Aorta (tissue), 5 donors: ENCODE measurements around the gene RETREG1. TPM values are rescaled to one million over a fixed set of nuclear protein-coding genes. Genes with fewer than 3 reads are reported as not detected.
"Not testable (repeated sequence)": the region's sequence is repeated elsewhere in the genome, so short reads cannot be mapped to it uniquely, and the experiment has no call there.

Source experiments
- ATAC-seq: fragments of 200-7000 bp; cut with Tn5 transposase; one replicate; pipeline ENCODE4 v1.9.1; 2022; ENCODE audit warnings: moderate library complexity; ENCODE audit not compliant: low FRiP score
- DNase-seq, 2 donors: peaks; one replicate each; pipeline ENCODE4 v3.0.0-alpha.2; 2020
- H3K27ac ChIP-seq, 2 donors: one replicate each; pipeline ENCODE4 v1.5.1; 2013; ENCODE audit warnings: low read length in 2 of 2, mild to moderate bottlenecking in 2 of 2, moderate library complexity in 2 of 2, control low read depth in 1 of 2, inconsistent platforms in 1 of 2, low read depth in 1 of 2
- H3K27me3 ChIP-seq, 2 donors: one replicate each; pipeline ENCODE4 v1.6.1; 2013; ENCODE audit warnings: control low read depth in 1 of 2, low read length in 1 of 2, mild to moderate bottlenecking in 1 of 2, moderate library complexity in 1 of 2; ENCODE audit not compliant: insufficient read depth in 2 of 2, control insufficient read depth in 1 of 2
- H3K36me3 ChIP-seq, 2 donors: one replicate each; pipeline ENCODE4 v1.6.1; 2013; ENCODE audit warnings: control low read depth in 1 of 2, low read length in 1 of 2, mild to moderate bottlenecking in 1 of 2; ENCODE audit not compliant: insufficient read depth in 2 of 2, control insufficient read depth in 1 of 2
- H3K4me1 ChIP-seq, 2 donors: one replicate each; pipeline ENCODE4 v1.6.1; 2013; ENCODE audit warnings: low read length in 2 of 2, control low read depth in 1 of 2, mild to moderate bottlenecking in 1 of 2, moderate library complexity in 1 of 2; ENCODE audit not compliant: insufficient read depth in 2 of 2, control insufficient read depth in 1 of 2
- H3K4me3 ChIP-seq, 2 donors: one replicate each; pipeline ENCODE4 v1.5.1; 2013; ENCODE audit warnings: low read length in 2 of 2, control low read depth in 1 of 2, mild to moderate bottlenecking in 1 of 2
- H3K9me3 ChIP-seq: one replicate; pipeline ENCODE4 v1.6.1; 2013; ENCODE audit warnings: mild to moderate bottlenecking, low read length; ENCODE audit not compliant: control insufficient read depth
- WGBS, 2 donors: extraction: QIAGEN DNeasy Blood & Tissue Kit; methylation state at CpG; one replicate each; pipeline ENCODE4 v1.1.7; 2013; 5-methylcytosine and 5-hydroxymethylcytosine counted together
- intact Hi-C, 2 donors: fragments of 100-400 bp; cut with DNase I; formaldehyde crosslinking; loops; one replicate each; pipeline versions ENCODE4 v1.14.2 to v1.15.0; 2022
- polyA plus RNA-seq, 2 donors: library from polyadenylated mRNA; stranded (reverse); fragments of 200-250 nt; gene quantifications; one replicate each; pipeline ENCODE4 v1.2.3, GENCODE V29; 2013
- total RNA-seq, 2 donors: library from RNA; stranded (reverse); fragmentation: NEBNext Ultra II Directional; extraction: Animal tissue kit (Norgen Biotek cat#: 25700); gene quantifications; one replicate each; pipeline ENCODE4 v1.2.1, GENCODE V29; 2021
- donor health status: healthy with polysubstance abuse.
- donor health status: Bipolar disorder and iron deficiency.
- donor health status: DM: no; HTN: no; CAD: no.
- donor health status: DM: no; HTN: no; CAD: no.
- donor health status: DM: yes; HTN: yes; CAD: no.

Gene RETREG1
- total and polyA plus RNA-seq, 4 donors, result 0.56 to 9.7 (median 4.1) TPM

GRCh38 chr5:16453609-16454008 lies 163.2 kb downstream of the RETREG1 start:
- peaks cover 13 to 14% of the 10 kb centered on the region in 2 donors for H3K36me3 ChIP-seq

GRCh38 chr5:16450163-16450562 lies 166.6 kb downstream of the RETREG1 start:
- 81 to 87% methylated on average over 2 of the region's 2 CpGs for WGBS, 2 donors
- DNase-seq (no peak), ATAC-seq (no peak)
- H3K4me3 ChIP-seq, result no peak overlapping the region
- peaks cover 8 to 14% of the 10 kb centered on the region in 2 donors for H3K36me3 ChIP-seq
- no peaks in the 10 kb centered on the region for H3K27me3 ChIP-seq
- no peaks in the 10 kb centered on the region for H3K4me1 ChIP-seq
- intact Hi-C loops, result loop anchor here in 1 of 2 donors (10.0 kb wide), 1 partner anchor 275 kb away; the partner anchor contains the start of gene MARCHF11
- no peaks in the 10 kb centered on the region for H3K9me3 ChIP-seq
- H3K27ac ChIP-seq, result no peak overlapping the region

More at GRCh38 chr5:16453609-16454008, 163.2 kb downstream of the RETREG1 start:
- peaks cover 0 to 1% of the 10 kb centered on the region in 2 donors for H3K4me1 ChIP-seq
- H3K4me3 ChIP-seq, result no peak overlapping the region
- ATAC-seq (no peak), DNase-seq (no peak)
- intact Hi-C loops, result loop anchor here in 1 of 2 donors (10.0 kb wide), 1 partner anchor 279 kb away; the partner anchor contains the start of gene MARCHF11
- H3K27me3 ChIP-seq, result no peaks in the 10 kb centered on the region
- no peaks in the 10 kb centered on the region for H3K9me3 ChIP-seq
- H3K27ac ChIP-seq, result no peak overlapping the region

- H3K36me3 ChIP-seq, result peaks cover 3 to 11% of the 10 kb centered on the region in 2 donors
These were observed 169.8 kb downstream of the RETREG1 start for GRCh38 chr5:16446993-16447392.

GRCh38 chr5:16437977-16438376 lies 178.8 kb downstream of the RETREG1 start:
- 66 to 72% methylated on average over 1 of the region's 1 CpG for WGBS, 2 donors
- ATAC-seq (no peak), DNase-seq (no peak)
- no peaks in the 10 kb centered on the region for H3K36me3 ChIP-seq
- no peak overlapping the region for H3K27ac ChIP-seq
- H3K27me3 ChIP-seq, result no peaks in the 10 kb centered on the region
- no peak overlapping the region for H3K4me3 ChIP-seq
- no peaks in the 10 kb centered on the region for H3K9me3 ChIP-seq
- intact Hi-C loops, result no loop called here
- H3K4me1 ChIP-seq, result no peaks in the 10 kb centered on the region

More at GRCh38 chr5:16446993-16447392, 169.8 kb downstream of the RETREG1 start:
- intact Hi-C loops, result no loop called here
- Histone ChIP-seq H3K9me3 (no peaks in the 10 kb centered on the region), H3K4me1 (no peaks in the 10 kb centered on the region), H3K27me3 (no peaks in the 10 kb centered on the region), H3K4me3 (no peak overlapping the region), H3K27ac (no peak overlapping the region)
- ATAC-seq (no peak), DNase-seq (no peak)
- 84 to 85% methylated on average over 5 of the region's 5 CpGs for WGBS, 2 donors

- intact Hi-C loops, H3K4me1 ChIP-seq, DNase-seq, H3K36me3 ChIP-seq, H3K27ac ChIP-seq, H3K4me3 ChIP-seq, H3K9me3 ChIP-seq, ATAC-seq, H3K27me3 ChIP-seq: not testable (repeated sequence)
- WGBS, 2 donors, result 91% methylated on average over 25 to 28 of the region's 28 CpGs
These were observed 180.6 kb downstream of the RETREG1 start for GRCh38 chr5:16436065-16436682.

GRCh38 chr5:16431490-16431889 lies 185.3 kb downstream of the RETREG1 start:
- H3K4me1 ChIP-seq, result no peaks in the 10 kb centered on the region
- 27 to 34% methylated on average over 2 of the region's 2 CpGs for WGBS, 2 donors
- H3K9me3 ChIP-seq, result no peaks in the 10 kb centered on the region
- H3K4me3 ChIP-seq, result no peak overlapping the region
- no peaks in the 10 kb centered on the region for H3K36me3 ChIP-seq
- DNase-seq (no peak), ATAC-seq (no peak)
- intact Hi-C loops, result no loop called here
- no peaks in the 10 kb centered on the region for H3K27me3 ChIP-seq
- H3K27ac ChIP-seq, result no peak overlapping the region

- H3K36me3 ChIP-seq, result no peaks in the 10 kb centered on the region
- no peak overlapping the region for H3K27ac ChIP-seq
- DNase-seq, result no peak
- no peaks in the 10 kb centered on the region for H3K4me1 ChIP-seq
- H3K9me3 ChIP-seq, result no peaks in the 10 kb centered on the region
- WGBS, 2 donors, result 80 to 84% methylated on average over 7 of the region's 7 CpGs
- H3K27me3 ChIP-seq, result no peaks in the 10 kb centered on the region
- no peak for ATAC-seq
- intact Hi-C loops, result no loop called here
- no peak overlapping the region for H3K4me3 ChIP-seq
These were observed 186.3 kb downstream of the RETREG1 start for GRCh38 chr5:16430349-16431089.

GRCh38 chr5:16428359-16428758 lies 188.4 kb downstream of the RETREG1 start:
- DNase-seq, result no peak
- Histone ChIP-seq H3K9me3 (no peaks in the 10 kb centered on the region), H3K27me3 (no peaks in the 10 kb centered on the region), H3K4me1 (no peaks in the 10 kb centered on the region), H3K4me3 (no peak overlapping the region), H3K36me3 (no peaks in the 10 kb centered on the region), H3K27ac (no peak overlapping the region)
- WGBS, 2 donors, result 75 to 82% methylated on average over 4 of the region's 4 CpGs
- intact Hi-C loops, result no loop called here
- ATAC-seq, result no peak

GRCh38 chr5:16427587-16427986 lies 189.2 kb downstream of the RETREG1 start:
- Histone ChIP-seq H3K27ac (no peak overlapping the region), H3K4me1 (no peaks in the 10 kb centered on the region), H3K27me3 (no peaks in the 10 kb centered on the region), H3K4me3 (no peak overlapping the region), H3K36me3 (no peaks in the 10 kb centered on the region), H3K9me3 (no peaks in the 10 kb centered on the region)
- ATAC-seq, result no peak
- 30 to 34% methylated on average over 11 of the region's 11 CpGs for WGBS, 2 donors
- DNase-seq, result no peak
- intact Hi-C loops, result no loop called here
